ENCODE data around the gene ZBTB7C.
"Not testable (repeated sequence)": the region's sequence is repeated elsewhere in the genome, so short reads cannot be mapped to it uniquely, and the experiment has no call there.

Gene ZBTB7C

GRCh38 chr18:48296581-48296980 lies 112.6 kb downstream of the ZBTB7C start:
- no peak for DNase-seq (ENCODE audit: low spot score)

DNA sequence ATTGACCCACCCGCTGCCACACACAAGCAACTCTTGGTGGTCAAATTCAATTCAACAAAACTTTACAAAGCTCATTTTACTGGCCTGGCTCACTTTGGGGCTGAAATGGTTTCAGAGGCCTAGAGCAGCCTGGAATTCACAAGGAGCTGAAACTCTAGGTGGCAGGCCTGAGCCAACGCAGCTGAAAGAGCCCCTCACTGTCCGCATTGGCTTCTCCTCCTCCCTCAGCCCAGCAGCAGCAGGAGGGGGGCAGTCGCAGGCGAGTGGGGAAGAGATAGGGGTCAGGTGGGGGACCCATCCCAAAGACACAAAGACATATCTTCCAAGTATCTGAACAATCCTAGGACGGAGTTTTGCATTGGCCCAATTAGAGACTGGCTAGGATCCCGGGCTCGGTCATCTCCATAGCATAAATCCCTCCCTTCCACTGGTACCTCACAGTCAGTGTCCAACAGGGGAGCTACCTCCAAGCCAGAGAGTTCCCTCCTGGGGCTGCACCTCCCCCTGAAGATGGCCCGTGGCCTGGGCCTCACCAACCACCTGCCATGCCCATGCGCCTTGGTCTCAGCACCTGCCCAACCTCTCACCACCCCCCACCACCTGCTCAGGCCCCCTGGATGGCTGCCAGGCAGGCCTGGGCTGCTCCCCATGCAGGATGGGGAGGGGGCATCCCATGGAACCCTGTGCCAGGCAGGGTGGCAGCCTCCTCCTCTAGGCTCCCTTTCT lies 113.4 kb downstream of the ZBTB7C start:
- no peak for DNase-seq (ENCODE audit: low spot score)

- DNase-seq (ENCODE audit: low spot score), result no peak
These were observed 114.1 kb downstream of the ZBTB7C start for GRCh38 chr18:48294899-48295585.

- DNase-seq (ENCODE audit: low spot score), result peak; percentile 50
These were observed 115.0 kb downstream of the ZBTB7C start for GRCh38 chr18:48293954-48294898.

GRCh38 chr18:48292782-48293424 lies 116.3 kb downstream of the ZBTB7C start:
- DNase-seq (ENCODE audit: low spot score), result no peak

DNA sequence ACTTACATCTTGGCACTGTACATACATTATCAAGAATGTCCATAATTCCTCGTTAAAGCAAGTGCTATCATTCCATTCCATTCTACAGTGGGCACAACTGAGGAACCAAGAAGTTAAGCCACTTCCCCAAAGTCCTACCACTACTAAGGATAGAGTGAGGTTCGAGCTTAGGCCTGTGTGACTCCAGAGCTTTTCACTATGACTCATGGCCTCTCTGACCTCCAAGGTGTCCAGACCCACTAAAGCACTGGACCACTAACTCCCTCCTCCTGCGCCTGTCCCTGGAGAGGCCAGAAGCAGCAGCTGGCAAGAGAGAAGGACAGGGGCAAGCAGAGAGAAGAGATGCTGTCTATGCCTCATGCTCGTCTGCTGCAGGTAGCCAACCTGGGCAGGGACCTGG lies 117.0 kb downstream of the ZBTB7C start:
- DNase-seq (ENCODE audit: low spot score), result no peak

DNA sequence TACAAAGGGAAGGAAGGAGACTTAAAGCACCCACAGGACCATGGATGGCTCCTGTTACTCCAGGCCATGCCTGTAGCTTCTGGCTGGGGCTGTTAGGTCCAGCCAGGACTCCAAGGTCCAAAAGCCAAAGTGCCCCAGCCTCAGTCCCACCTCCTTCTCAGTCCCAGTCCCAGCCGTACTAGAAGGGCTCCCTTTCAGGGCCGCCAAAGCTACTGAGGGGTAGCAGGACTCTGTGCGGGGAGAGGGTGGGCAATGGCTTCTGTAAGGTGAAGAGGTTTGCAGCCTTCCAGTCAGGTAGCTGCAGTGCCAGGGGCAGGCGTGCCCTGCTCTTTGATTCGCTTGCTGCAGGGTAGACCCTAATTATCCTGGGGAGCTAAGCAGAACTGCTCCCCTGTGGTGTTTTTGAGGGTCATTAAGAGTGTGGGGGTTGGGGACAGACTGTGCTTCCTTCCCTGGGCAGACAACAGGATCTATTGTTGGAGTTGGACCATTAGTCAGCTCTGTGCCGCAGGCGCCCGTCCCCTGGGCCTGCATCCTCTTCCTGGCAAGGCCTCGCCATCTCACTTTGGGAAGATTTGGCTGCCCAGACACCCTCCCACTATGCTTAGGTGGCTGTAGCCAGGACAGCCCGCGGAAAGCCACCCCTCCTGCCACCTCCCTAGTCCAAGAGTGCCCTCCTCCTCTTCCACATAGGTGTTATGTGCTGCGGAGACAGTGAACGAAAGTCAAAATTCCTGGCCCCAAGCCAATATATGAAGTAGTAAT lies 118.8 kb downstream of the ZBTB7C start:
- DNase-seq (ENCODE audit: low spot score), result no peak

GRCh38 chr18:48284743-48285142 lies 124.4 kb downstream of the ZBTB7C start:
- DNase-seq (ENCODE audit: low spot score), result no peak

- DNase-seq (ENCODE audit: low spot score), result not testable (repeated sequence)
These were observed 125.2 kb downstream of the ZBTB7C start for GRCh38 chr18:48284011-48284410.

DNA sequence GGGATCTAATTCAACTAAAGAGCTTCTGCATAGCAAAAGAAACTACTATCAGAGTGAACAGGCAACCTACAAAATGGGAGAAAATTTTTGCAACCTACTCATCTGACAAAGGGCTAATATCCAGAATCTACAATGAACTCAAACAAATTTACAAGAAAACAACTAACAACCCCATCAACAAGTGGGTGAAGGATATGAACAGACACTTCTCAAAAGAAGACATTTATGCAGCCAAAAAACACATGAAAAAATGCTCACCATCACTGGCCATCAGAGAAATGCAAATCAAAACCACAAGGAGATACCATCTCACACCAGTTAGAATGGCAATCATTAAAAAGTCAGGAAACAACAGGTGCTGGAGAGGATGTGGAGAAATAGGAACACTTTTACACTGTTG lies 127.7 kb downstream of the ZBTB7C start:
- not testable (repeated sequence) for DNase-seq (ENCODE audit: low spot score)

DNA sequence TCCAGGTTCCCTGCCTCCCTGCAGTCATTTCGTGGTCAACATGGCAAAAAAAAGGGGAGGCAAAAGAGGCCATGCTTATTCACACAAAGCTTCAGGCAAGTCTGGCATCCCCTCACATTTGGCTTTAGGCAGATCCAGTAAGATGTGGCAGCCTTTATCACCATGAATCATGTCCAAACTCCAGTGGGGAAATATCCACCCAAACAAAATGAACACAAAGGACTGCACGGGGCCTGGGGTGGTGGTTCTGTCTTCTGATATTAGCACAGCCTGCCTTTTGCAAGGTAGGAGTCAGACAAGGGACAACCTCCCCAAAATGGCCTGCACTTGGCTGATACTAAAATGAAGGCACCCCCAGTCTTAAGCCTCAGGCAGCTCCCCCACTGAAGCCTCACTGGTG lies 129.9 kb downstream of the ZBTB7C start:
- no peak for DNase-seq (ENCODE audit: low spot score)

GRCh38 chr18:48278081-48278480 lies 131.1 kb downstream of the ZBTB7C start:
- DNase-seq (ENCODE audit: low spot score), result no peak

DNA sequence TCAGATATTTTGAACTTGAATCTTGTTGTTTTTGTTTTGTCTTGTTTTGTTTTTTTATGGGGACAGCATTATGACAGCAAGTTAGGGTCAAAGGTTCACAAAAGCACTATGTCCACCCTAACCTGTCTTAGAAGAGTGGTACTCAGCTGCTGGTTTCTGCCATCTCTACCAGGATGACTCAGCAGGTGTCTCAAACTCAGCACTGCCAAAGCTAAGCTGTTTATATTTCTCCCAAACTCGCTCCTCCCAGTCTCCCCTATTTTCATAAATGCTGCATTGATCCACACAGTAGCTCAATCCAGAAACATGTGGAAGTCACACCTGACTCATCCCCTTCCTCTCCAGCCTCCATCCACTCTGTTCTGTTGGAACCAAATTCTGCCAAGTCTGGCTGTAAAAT lies 134.9 kb downstream of the ZBTB7C start:
- peak; percentile 6 for DNase-seq (ENCODE audit: low spot score)

DNA sequence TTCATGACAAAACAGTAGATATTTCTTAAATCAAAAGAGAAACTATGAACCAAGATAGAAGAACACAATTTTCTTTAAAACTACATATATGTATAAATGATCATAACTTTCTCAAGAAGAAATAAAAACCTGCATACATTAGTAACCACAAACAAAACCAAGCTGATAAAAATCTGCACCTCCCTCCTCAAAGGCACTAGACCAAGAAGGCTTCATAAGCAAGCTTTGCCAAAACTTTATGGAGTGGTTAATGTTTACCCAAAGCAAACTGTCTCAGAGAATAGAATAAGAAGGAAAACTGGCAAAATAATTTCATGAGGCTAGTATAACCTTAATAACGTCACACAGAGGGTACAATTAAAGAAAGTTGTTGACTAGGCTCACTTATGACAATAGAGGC lies 138.3 kb downstream of the ZBTB7C start:
- no peak for DNase-seq (ENCODE audit: low spot score)

DNA sequence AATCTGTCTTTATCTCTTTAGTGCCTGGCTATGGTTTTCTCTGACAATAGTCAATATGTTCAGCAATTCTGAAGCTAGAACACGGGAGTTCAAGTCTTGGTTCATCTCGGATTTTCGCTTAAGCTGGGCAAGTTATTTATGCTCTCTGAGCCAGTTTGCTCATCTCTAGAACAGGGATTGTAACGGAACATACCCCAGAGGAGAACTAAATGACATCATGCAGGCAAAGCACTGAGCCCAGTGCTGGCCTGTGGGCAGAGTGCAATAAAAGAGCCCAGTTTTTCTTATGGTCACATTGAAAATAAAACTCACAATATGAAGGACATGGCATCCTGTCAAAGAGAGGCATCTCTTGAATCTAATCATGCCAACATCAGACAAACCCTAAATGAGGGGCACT lies 143.9 kb downstream of the ZBTB7C start:
- no peak for DNase-seq (ENCODE audit: low spot score)

- peak; percentile 64 for DNase-seq (ENCODE audit: low spot score)
These were observed 145.0 kb downstream of the ZBTB7C start for GRCh38 chr18:48263914-48264902.

DNA sequence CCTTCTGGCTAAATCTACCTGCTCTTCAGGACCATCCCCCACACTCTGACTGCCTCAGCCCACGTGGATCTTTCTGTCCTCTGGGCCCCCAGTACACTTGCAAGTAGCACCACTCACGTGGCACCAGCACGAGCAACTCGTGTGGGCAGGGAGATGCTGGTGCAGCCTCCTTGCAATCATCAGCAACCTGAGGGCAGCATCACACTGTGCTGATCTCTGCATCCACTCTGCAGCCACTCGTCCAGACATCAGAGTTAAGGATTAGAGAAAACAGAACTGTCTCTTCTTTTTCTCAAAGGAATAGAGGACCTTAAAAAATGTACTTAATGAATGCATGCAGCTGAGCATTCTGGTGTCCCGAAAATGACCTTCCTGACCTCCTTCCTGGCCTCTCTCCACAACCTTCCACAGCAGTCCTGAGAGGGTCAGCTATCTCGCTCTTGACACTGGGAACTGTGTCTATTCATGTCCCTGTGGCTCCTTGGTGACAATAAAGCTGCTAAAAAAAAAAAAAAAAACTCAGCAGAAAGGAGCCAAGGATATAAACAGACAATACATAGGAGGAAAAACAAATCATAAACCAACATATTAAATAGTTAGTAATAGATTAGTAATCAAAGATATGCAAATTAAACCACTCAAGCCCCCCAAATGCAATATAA lies 145.9 kb downstream of the ZBTB7C start:
- DNase-seq (ENCODE audit: low spot score), result no peak

GRCh38 chr18:48260237-48260636 lies 148.9 kb downstream of the ZBTB7C start:
- DNase-seq (ENCODE audit: low spot score), result no peak

DNA sequence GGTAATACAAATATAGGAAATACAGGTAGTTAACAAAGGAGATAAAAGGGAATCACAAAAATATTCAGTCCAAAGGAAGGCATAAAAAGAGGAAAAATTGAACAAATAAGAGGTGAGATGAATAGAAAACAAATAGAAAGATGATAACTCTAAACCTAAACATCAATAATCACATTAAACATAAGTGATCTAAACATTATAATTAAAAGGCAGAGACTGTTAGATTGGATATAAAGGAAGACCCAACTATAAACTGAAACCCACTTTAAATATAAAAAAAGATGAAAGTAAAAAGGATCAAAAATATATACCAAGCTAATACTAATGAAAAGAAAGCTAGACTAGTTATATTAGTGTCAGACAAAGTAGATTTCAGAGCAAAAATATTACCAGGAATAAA lies 152.3 kb downstream of the ZBTB7C start:
- DNase-seq (ENCODE audit: low spot score), result no peak
